SK-N-SH treated with all-trans-retinoic acid at 6 μM for 48 hours (cell line): Measurements from ENCODE around the gene CLEC4A.

Experiments used
- ATAC-seq: fragments of 200-7000 bp; cut with Tn5 transposase; 3 replicates; pipeline ENCODE4 v1.9.1; 2020; ENCODE audit warnings: mild to moderate bottlenecking, moderate library complexity
- BACH2 ChIP-seq: fragments of 250-450 bp; sonication (Bioruptor Pico); IDR thresholded peaks from 2 replicates; pipeline ENCODE4 v1.9.0; 2021; ENCODE audit warnings: mild to moderate bottlenecking, borderline replicate concordance
- CSDC2 ChIP-seq: fragments of 250-450 bp; sonication (Bioruptor Pico); IDR thresholded peaks from 2 replicates; pipeline ENCODE4 v1.5.0; 2020; ENCODE audit warnings: mild to moderate bottlenecking, moderate library complexity
- ESRRG ChIP-seq: fragments of 250-450 bp; sonication (Bioruptor Pico); IDR thresholded peaks from 2 replicates; pipeline ENCODE4 v1.6.1; 2021; ENCODE audit warnings: mild to moderate bottlenecking
- GLIS3 ChIP-seq: fragments of 250-450 bp; sonication (Bioruptor Pico); IDR thresholded peaks from 2 replicates; pipeline ENCODE4 v1.5.0; 2020; ENCODE audit warnings: mild to moderate bottlenecking, moderate library complexity
- OSR1 ChIP-seq: fragments of 250-450 bp; sonication (Bioruptor Pico); IDR thresholded peaks from 2 replicates; pipeline ENCODE4 v1.8.0; 2022; ENCODE audit warnings: moderate library complexity, mild to moderate bottlenecking, inconsistent platforms
- PPARA ChIP-seq: fragments of 250-450 bp; sonication (Bioruptor Pico); IDR thresholded peaks from 2 replicates; pipeline ENCODE4 v1.5.0; 2020; ENCODE audit warnings: mild to moderate bottlenecking, borderline replicate concordance
- RARB ChIP-seq: fragments of 250-450 bp; sonication (Bioruptor Pico); IDR thresholded peaks from 2 replicates; pipeline ENCODE4 v1.8.0; 2021; ENCODE audit warnings: mild to moderate bottlenecking, moderate library complexity
- SNAI2 ChIP-seq: fragments of 250-450 bp; sonication (Bioruptor Pico); IDR thresholded peaks from 2 replicates; pipeline ENCODE4 v1.5.0; 2020; ENCODE audit warnings: mild to moderate bottlenecking, moderate library complexity
- TCF4 ChIP-seq: fragments of 250-450 bp; sonication (Bioruptor Pico); IDR thresholded peaks from 2 replicates; pipeline ENCODE4 v1.8.0; 2021; ENCODE audit warnings: mild to moderate bottlenecking, moderate library complexity, borderline replicate concordance
- TOX ChIP-seq: fragments of 250-450 bp; sonication (Bioruptor Pico); IDR thresholded peaks from 2 replicates; pipeline ENCODE4 v1.8.0; 2021; ENCODE audit warnings: mild to moderate bottlenecking, moderate library complexity, borderline replicate concordance
- ZC3H10 ChIP-seq: fragments of 250-450 bp; sonication (Bioruptor Pico); IDR thresholded peaks from 2 replicates; pipeline ENCODE4 v1.5.1; 2021; ENCODE audit warnings: mild to moderate bottlenecking, moderate library complexity
- ZFP3 ChIP-seq: fragments of 250-450 bp; sonication (Bioruptor Pico); IDR thresholded peaks from 2 replicates; pipeline ENCODE4 v1.5.0; 2020; ENCODE audit warnings: mild to moderate bottlenecking, moderate library complexity
- ZFP30 ChIP-seq: fragments of 450-650 bp; formaldehyde crosslinking; IDR thresholded peaks from 2 replicates; pipeline ENCODE4 v1.5.0; 2022; ENCODE audit warnings: mild to moderate bottlenecking, moderate library complexity
- ZNF70 ChIP-seq: fragments of 450-650 bp; formaldehyde crosslinking; IDR thresholded peaks from 2 replicates; pipeline ENCODE4 v1.5.0; 2020; ENCODE audit warnings: mild to moderate bottlenecking, moderate library complexity
- ZNF8 ChIP-seq: fragments of 450-650 bp; formaldehyde crosslinking; IDR thresholded peaks from 2 replicates; pipeline ENCODE4 v1.5.0; 2020; ENCODE audit warnings: mild to moderate bottlenecking, moderate library complexity
- TF ChIP-seq, protein P1 (sequence below): fragments of 250-450 bp; sonication (Bioruptor Pico); IDR thresholded peaks from 2 replicates; pipeline ENCODE4 v1.5.0; 2020; ENCODE audit warnings: mild to moderate bottlenecking, moderate library complexity
- TF ChIP-seq, protein P2 (sequence below): fragments of 250-450 bp; sonication (Bioruptor Pico); IDR thresholded peaks from 2 replicates; pipeline ENCODE4 v1.8.0; 2021; ENCODE audit warnings: low read depth, mild to moderate bottlenecking, moderate library complexity, borderline replicate concordance
- TF ChIP-seq, protein P3 (sequence below): fragments of 250-450 bp; sonication (Bioruptor Pico); IDR thresholded peaks from 2 replicates; pipeline ENCODE4 v1.8.0; 2020; ENCODE audit warnings: mild to moderate bottlenecking, moderate library complexity, borderline replicate concordance
- TF ChIP-seq, protein P4 (sequence below): fragments of 250-450 bp; sonication (Bioruptor Pico); IDR thresholded peaks from 2 replicates; pipeline ENCODE4 v1.5.1; 2020; ENCODE audit warnings: low read depth, mild to moderate bottlenecking, moderate library complexity

The CLEC4A gene

DNA sequence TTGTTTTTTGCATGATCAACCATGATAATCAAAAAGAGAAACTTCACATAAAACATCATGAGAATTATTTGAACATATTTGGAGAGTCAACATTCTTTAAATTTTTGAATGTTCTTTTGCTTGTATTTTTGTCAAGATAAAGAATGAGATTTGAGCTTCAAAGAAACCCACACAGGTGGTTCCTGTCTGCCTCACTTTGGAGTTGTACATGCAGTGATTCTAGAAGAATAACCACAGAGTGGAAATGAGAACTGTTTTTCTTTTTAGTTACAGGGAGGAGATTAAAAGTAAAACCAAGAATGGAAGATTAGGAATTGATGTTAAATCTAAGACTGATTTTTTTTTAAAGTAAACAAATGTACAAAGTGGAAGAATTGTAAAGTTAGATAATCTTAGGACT, 31.1 kb downstream of the CLEC4A start:
- TF ChIP-seq TCF4 (no peak), TOX (CRISPR knock-in tag) (no peak)
- TF ChIP-seq, all 23 proteins: peak for 0
- ATAC-seq = no peak

DNA sequence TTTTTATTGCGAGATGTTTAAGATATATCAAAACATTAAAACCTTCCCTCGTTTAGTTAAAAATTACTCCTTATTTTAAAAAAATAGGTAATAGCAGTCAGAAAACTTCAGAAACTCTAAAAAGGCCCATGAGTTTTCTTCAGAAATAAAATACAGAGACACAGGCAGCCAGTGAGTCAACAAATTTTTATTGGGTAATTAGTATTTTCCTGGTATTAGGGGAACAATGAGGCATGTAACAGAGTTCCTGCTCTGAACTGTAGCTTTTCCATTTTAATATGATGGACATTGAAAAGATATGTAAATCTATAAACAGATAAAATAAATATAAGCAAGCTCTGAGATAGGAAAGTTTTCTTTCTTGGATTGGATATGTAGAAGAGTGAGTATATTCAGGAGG, 33.0 kb downstream of the CLEC4A start:
- ATAC-seq = peak; percentile 63

DNA sequence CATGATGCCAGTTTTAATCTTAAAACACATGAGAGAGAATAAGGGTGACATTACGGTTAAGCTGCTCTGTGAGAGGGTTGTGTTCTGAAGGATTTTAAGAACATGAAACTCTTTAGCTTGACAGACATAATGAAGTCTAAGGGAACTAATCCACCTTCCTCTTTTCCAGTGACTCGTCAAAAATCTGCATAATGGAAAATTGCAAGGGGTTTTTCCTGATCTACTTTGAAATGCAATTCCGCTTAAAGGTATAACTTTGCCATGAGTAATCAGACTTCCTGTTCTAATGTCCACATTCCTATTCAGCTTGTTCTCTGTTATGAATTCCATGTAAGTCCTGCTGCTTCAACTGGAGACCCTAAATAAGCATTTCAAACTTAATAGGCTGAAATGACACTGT, 33.4 kb downstream of the CLEC4A start, which contains the start of gene ZNF705A:
ZNF705A (plus strand) TSS at position 171 of the 400 bp plus-strand sequence. CDS start 15,611 bp downstream, outside the sequence.
- ATAC-seq = peak; percentile 97
- TF ChIP-seq, protein P1, sequence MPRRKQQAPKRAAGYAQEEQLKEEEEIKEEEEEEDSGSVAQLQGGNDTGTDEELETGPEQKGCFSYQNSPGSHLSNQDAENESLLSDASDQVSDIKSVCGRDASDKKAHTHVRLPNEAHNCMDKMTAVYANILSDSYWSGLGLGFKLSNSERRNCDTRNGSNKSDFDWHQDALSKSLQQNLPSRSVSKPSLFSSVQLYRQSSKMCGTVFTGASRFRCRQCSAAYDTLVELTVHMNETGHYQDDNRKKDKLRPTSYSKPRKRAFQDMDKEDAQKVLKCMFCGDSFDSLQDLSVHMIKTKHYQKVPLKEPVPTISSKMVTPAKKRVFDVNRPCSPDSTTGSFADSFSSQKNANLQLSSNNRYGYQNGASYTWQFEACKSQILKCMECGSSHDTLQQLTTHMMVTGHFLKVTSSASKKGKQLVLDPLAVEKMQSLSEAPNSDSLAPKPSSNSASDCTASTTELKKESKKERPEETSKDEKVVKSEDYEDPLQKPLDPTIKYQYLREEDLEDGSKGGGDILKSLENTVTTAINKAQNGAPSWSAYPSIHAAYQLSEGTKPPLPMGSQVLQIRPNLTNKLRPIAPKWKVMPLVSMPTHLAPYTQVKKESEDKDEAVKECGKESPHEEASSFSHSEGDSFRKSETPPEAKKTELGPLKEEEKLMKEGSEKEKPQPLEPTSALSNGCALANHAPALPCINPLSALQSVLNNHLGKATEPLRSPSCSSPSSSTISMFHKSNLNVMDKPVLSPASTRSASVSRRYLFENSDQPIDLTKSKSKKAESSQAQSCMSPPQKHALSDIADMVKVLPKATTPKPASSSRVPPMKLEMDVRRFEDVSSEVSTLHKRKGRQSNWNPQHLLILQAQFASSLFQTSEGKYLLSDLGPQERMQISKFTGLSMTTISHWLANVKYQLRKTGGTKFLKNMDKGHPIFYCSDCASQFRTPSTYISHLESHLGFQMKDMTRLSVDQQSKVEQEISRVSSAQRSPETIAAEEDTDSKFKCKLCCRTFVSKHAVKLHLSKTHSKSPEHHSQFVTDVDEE (CRISPR knock-in tag) = no peak
- TF ChIP-seq TOX (CRISPR knock-in tag) (no peak), GLIS3 (CRISPR knock-in tag) (no peak), TCF4 (no peak), CSDC2 (CRISPR knock-in tag) (no peak), OSR1 (no peak), ZFP3 (CRISPR knock-in tag) (no peak), ESRRG (CRISPR knock-in tag) (no peak), RARB (no peak), ZNF8 (CRISPR knock-in tag) (no peak), PPARA (CRISPR knock-in tag) (no peak), ZNF70 (CRISPR knock-in tag) (no peak), ZC3H10 (no peak), ZFP30 (CRISPR knock-in tag) (no peak), SNAI2 (CRISPR knock-in tag) (no peak)
- TF ChIP-seq, protein P2, sequence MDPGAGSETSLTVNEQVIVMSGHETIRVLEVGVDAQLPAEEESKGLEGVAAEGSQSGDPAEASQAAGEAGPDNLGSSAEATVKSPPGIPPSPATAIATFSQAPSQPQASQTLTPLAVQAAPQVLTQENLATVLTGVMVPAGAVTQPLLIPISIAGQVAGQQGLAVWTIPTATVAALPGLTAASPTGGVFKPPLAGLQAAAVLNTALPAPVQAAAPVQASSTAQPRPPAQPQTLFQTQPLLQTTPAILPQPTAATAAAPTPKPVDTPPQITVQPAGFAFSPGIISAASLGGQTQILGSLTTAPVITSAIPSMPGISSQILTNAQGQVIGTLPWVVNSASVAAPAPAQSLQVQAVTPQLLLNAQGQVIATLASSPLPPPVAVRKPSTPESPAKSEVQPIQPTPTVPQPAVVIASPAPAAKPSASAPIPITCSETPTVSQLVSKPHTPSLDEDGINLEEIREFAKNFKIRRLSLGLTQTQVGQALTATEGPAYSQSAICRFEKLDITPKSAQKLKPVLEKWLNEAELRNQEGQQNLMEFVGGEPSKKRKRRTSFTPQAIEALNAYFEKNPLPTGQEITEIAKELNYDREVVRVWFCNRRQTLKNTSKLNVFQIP (CRISPR knock-in tag) = no peak
- TF ChIP-seq, protein P3, sequence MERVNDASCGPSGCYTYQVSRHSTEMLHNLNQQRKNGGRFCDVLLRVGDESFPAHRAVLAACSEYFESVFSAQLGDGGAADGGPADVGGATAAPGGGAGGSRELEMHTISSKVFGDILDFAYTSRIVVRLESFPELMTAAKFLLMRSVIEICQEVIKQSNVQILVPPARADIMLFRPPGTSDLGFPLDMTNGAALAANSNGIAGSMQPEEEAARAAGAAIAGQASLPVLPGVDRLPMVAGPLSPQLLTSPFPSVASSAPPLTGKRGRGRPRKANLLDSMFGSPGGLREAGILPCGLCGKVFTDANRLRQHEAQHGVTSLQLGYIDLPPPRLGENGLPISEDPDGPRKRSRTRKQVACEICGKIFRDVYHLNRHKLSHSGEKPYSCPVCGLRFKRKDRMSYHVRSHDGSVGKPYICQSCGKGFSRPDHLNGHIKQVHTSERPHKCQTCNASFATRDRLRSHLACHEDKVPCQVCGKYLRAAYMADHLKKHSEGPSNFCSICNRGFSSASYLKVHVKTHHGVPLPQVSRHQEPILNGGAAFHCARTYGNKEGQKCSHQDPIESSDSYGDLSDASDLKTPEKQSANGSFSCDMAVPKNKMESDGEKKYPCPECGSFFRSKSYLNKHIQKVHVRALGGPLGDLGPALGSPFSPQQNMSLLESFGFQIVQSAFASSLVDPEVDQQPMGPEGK (CRISPR knock-in tag) = no peak
- TF ChIP-seq, protein P4, sequence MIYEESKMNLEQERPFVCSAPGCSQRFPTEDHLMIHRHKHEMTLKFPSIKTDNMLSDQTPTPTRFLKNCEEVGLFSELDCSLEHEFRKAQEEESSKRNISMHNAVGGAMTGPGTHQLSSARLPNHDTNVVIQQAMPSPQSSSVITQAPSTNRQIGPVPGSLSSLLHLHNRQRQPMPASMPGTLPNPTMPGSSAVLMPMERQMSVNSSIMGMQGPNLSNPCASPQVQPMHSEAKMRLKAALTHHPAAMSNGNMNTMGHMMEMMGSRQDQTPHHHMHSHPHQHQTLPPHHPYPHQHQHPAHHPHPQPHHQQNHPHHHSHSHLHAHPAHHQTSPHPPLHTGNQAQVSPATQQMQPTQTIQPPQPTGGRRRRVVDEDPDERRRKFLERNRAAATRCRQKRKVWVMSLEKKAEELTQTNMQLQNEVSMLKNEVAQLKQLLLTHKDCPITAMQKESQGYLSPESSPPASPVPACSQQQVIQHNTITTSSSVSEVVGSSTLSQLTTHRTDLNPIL (CRISPR knock-in tag) = no peak

More for the DNA sequence above, 33.0 kb downstream of the CLEC4A start:
- TF ChIP-seq, protein P1 (CRISPR knock-in tag) = no peak
- TF ChIP-seq, protein P4 (CRISPR knock-in tag) = no peak
- TF ChIP-seq GLIS3 (CRISPR knock-in tag) = no peak
- TF ChIP-seq ESRRG (CRISPR knock-in tag) = no peak
- no peak for TF ChIP-seq BACH2 (CRISPR knock-in tag)
